ENCODE data around the gene BANF2. TPM values are rescaled to one million over a fixed set of nuclear protein-coding genes. Genes with fewer than 3 reads are reported as not detected.

Gene BANF2
- total RNA-seq, 3 donors from 2014 or later: not detected

GRCh38 chr20:17749978-17750721, 50.4 kb downstream of the BANF2 start:
- no peaks in the 10 kb centered on the region for H3K9me3 ChIP-seq
- H3K27me3 ChIP-seq: no peaks in the 10 kb centered on the region
- intact Hi-C loops (cut with DNase I; ENCODE audit: low total_unique reads): no loop called here
- peak overlapping the region in 1 of 2 donors; percentile 34 for H3K27ac ChIP-seq
- H3K4me3 ChIP-seq: no peak overlapping the region
- H3K4me1 ChIP-seq: no peaks in the 10 kb centered on the region
- H3K36me3 ChIP-seq: no peaks in the 10 kb centered on the region
- peak in 1 of 2 donors; percentile 53 for DNase-seq (ENCODE audit: low spot score in 2 of 2)
- TF ChIP-seq POLR2A (IDR thresholded peaks at IDR 0.05) (no peak), POLR2AphosphoS5 (IDR thresholded peaks at IDR 0.05) (peak in 2 of 3 donors; percentile 25 to 59)
- TF ChIP-seq, protein P1, sequence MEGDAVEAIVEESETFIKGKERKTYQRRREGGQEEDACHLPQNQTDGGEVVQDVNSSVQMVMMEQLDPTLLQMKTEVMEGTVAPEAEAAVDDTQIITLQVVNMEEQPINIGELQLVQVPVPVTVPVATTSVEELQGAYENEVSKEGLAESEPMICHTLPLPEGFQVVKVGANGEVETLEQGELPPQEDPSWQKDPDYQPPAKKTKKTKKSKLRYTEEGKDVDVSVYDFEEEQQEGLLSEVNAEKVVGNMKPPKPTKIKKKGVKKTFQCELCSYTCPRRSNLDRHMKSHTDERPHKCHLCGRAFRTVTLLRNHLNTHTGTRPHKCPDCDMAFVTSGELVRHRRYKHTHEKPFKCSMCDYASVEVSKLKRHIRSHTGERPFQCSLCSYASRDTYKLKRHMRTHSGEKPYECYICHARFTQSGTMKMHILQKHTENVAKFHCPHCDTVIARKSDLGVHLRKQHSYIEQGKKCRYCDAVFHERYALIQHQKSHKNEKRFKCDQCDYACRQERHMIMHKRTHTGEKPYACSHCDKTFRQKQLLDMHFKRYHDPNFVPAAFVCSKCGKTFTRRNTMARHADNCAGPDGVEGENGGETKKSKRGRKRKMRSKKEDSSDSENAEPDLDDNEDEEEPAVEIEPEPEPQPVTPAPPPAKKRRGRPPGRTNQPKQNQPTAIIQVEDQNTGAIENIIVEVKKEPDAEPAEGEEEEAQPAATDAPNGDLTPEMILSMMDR (IDR thresholded peaks at IDR 0.05): no peak

DNA sequence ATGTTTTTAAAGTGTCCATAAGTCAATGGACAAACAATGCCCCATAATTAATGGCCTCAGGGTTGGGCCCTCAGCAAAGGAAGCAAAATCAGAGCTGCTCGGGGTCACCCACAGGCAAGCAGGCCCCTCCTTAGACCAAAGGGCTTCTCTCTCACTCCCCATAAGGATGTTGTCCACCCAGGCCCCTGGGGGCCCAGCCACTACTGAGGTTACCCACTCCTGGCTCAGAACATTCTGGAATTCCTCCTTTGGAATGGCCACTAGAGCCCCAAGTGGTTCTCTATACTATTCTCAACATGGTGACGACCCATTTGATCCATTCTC, 50.9 kb downstream of the BANF2 start:
- TF ChIP-seq, protein P1 (IDR thresholded peaks at IDR 0.05): no peak
- no peak for TF ChIP-seq POLR2A (IDR thresholded peaks at IDR 0.05)
- no peak for TF ChIP-seq POLR2AphosphoS5 (IDR thresholded peaks at IDR 0.05)
- Histone ChIP-seq H3K36me3 (no peaks in the 10 kb centered on the region), H3K4me1 (no peaks in the 10 kb centered on the region), H3K4me3 (no peak overlapping the region), H3K27me3 (no peaks in the 10 kb centered on the region), H3K9me3 (no peaks in the 10 kb centered on the region), H3K27ac (no peak overlapping the region)
- no peak for DNase-seq (ENCODE audit: low spot score in 2 of 2)
- intact Hi-C loops (cut with DNase I; ENCODE audit: low total_unique reads): no loop called here

GRCh38 chr20:17751640-17752039, 51.9 kb downstream of the BANF2 start:
- H3K27ac ChIP-seq: no peak overlapping the region
- no peaks in the 10 kb centered on the region for H3K36me3 ChIP-seq
- TF ChIP-seq, protein P1 (IDR thresholded peaks at IDR 0.05): no peak
- TF ChIP-seq POLR2AphosphoS5 (IDR thresholded peaks at IDR 0.05): no peak
- TF ChIP-seq POLR2A (IDR thresholded peaks at IDR 0.05): no peak
- H3K4me3 ChIP-seq: no peak overlapping the region
- no peaks in the 10 kb centered on the region for H3K27me3 ChIP-seq
- no peaks in the 10 kb centered on the region for H3K9me3 ChIP-seq
- no peaks in the 10 kb centered on the region for H3K4me1 ChIP-seq
- no peak for DNase-seq (ENCODE audit: low spot score in 2 of 2)
- intact Hi-C loops (cut with DNase I; ENCODE audit: low total_unique reads): no loop called here

DNA sequence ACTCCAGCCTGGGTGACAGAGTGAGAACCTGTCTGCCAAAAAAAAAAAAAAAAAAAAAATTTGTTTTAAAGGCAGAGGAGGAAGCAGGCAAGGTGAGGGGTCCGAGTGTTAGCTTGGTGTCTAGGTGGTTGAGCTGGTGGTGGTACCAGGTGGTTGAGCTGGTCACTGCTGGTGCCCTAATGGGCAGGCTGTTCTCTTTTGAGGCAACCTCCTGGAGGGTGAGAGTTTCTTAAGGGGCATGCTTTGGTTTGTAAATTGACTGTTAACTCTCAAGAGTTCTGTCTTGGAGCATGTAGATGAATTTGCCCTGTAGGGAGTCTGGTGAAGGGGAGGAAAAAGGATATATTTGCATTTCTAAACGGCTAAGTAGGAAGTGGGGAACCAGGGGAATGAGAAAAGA, 52.7 kb downstream of the BANF2 start:
- DNase-seq (ENCODE audit: low spot score in 2 of 2): no peak
- Histone ChIP-seq H3K9me3 (no peaks in the 10 kb centered on the region), H3K36me3 (no peaks in the 10 kb centered on the region), H3K27ac (no peak overlapping the region), H3K4me3 (no peak overlapping the region), H3K27me3 (no peaks in the 10 kb centered on the region), H3K4me1 (no peaks in the 10 kb centered on the region)
- intact Hi-C loops (cut with DNase I; ENCODE audit: low total_unique reads): no loop called here
- no peak for TF ChIP-seq POLR2A (IDR thresholded peaks at IDR 0.05)
- TF ChIP-seq, protein P1 (IDR thresholded peaks at IDR 0.05): no peak
- TF ChIP-seq POLR2AphosphoS5 (IDR thresholded peaks at IDR 0.05): no peak

DNA sequence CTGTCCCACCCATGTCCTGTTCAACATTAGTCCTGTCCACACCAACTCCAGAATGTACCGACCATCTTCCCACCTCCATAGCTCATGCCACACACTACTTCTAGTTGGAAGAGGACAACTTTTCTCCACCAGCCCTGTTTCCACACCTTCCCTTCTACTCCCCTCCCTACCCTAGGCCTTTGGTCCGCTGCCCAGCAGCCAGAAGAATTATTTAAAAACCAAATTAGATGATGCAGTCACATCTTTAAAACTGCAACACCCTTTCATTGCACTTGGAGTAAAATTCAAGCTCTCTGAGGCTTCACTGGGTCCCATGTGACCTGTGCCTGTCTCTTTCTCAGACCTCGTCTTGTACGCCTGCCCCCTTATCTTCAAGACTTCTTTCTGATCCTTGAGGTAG, 53.8 kb downstream of the BANF2 start:
- DNase-seq (ENCODE audit: low spot score in 2 of 2): no peak

More for the DNA sequence above, 53.8 kb downstream of the BANF2 start:
- intact Hi-C loops (cut with DNase I; ENCODE audit: low total_unique reads): no loop called here
- Histone ChIP-seq H3K27me3 (no peaks in the 10 kb centered on the region), H3K36me3 (no peaks in the 10 kb centered on the region), H3K27ac (no peak overlapping the region), H3K4me3 (no peak overlapping the region), H3K4me1 (no peaks in the 10 kb centered on the region), H3K9me3 (peaks cover 10% of the 10 kb centered on the region in 2 donors)
- TF ChIP-seq POLR2A (IDR thresholded peaks at IDR 0.05): no peak
- no peak for TF ChIP-seq POLR2AphosphoS5 (IDR thresholded peaks at IDR 0.05)
- TF ChIP-seq, protein P1 (IDR thresholded peaks at IDR 0.05): no peak
